Gastroesophageal sphincter (tissue), 3 donors: ENCODE data around the gene LYSET.
"Not testable (repeated sequence)": the region's sequence is repeated elsewhere in the genome, so short reads cannot be mapped to it uniquely, and the experiment has no call there.

ENCODE experiments used
- CTCF ChIP-seq, 4 experiments: fragments of 200-600 bp in 2 of 4; fragments of 450-650 bp in 2 of 4; sonication (generic) in 1 of 4; IDR thresholded peaks; one replicate each; pipeline ENCODE4 v1.5.1; 2017 to 2019; ENCODE audit warnings: antibody characterized with exemption in 4 of 4, mild to moderate bottlenecking in 2 of 4, moderate library complexity in 2 of 4
- EP300 ChIP-seq: sonication (generic); formaldehyde crosslinking; IDR thresholded peaks from one replicate; pipeline ENCODE4 v1.6.1; 2017; ENCODE audit warnings: antibody characterized with exemption, mild to moderate bottlenecking
- POLR2A ChIP-seq, 2 donors: fragments of 450-650 bp; IDR thresholded peaks; one replicate each; pipeline ENCODE4 v1.6.1; 2017; ENCODE audit warnings: antibody characterized with exemption in 2 of 2, mild to moderate bottlenecking in 2 of 2, moderate library complexity in 1 of 2

GRCh38 chr14:93168610-93169009 lies 16.5 kb upstream of the LYSET start:
- TF ChIP-seq EP300; CTCF (IDR thresholded peaks at IDR 0.05); POLR2A (IDR thresholded peaks at IDR 0.05): not testable (repeated sequence)
